ENCODE data around the gene JPH4.

JPH4 gene

GRCh38 chr14:23579739-23580138 is 1.1 kb upstream of the JPH4 start:
- no peak for DNase-seq (ENCODE audit: low read depth)
- TF ChIP-seq CTCF (conservative IDR thresholded peaks at IDR 0.05; ENCODE audit: control insufficient read depth, insufficient read depth, low read depth, low read length): no peak
- no peak overlapping the region for H3K4me3 ChIP-seq (ENCODE audit: control insufficient read depth, low read depth, low read length)

DNA sequence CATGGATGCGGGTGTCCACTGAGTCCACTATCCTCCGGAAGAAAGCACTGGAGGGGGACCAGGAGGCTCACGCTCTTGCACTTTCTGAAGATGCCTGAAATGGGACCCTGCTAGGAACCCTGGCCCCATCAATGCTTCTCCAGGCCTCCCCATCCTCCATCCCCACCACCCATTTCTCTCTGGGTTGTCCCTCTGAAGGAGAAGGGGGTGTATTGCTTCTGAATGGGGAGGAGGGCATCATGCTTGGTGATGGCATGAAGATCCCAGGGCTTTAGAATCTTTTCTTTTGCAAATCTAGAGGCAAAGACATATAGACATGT is 681 bp upstream of the JPH4 start:
- no peak for TF ChIP-seq CTCF (conservative IDR thresholded peaks at IDR 0.05; ENCODE audit: control insufficient read depth, insufficient read depth, low read depth, low read length)
- DNase-seq (ENCODE audit: low read depth): no peak
- no peak overlapping the region for H3K4me3 ChIP-seq (ENCODE audit: control insufficient read depth, low read depth, low read length)

GRCh38 chr14:23577710-23578392 is 739 bp downstream of the JPH4 start:
- H3K4me3 ChIP-seq (ENCODE audit: control insufficient read depth, low read depth, low read length): no peak overlapping the region
- no peak for DNase-seq (ENCODE audit: low read depth)
- TF ChIP-seq CTCF (conservative IDR thresholded peaks at IDR 0.05; ENCODE audit: control insufficient read depth, insufficient read depth, low read depth, low read length): no peak

DNA sequence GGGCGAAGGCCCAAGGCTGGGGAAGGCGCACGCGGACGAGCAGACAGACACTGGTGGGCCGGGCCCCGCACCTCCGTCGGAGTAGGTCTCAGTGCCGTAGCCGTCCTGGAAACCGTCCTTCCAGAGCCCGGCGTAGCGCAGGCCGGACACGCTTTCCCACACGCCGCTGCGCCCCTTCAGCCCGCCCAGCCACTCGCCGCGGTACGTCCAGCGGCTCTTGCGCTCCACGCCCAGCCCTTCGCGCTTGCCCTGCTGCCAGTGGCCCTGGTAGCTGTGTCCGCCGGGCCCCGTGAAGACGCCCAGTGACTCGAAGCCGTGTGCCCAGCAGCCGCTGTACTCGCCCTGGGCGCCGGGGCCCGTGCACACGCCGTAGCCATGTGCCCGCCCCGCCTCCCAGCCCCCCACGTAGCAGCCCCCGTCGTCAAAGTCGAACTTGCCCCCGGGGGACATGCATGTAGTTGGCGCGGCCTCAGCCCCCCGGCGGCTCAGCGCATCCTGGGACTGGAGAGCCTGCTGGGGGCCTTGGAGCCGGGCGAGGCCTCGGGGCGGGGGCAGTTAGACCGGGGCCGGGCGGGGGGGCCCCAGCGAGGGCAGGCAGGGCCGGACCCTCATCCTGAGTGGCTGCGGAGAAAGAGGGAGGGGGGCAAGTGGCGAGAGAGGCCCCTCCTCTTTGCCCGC is 1.4 kb downstream of the JPH4 start:
- DNase-seq (ENCODE audit: low read depth): no peak
- H3K4me3 ChIP-seq (ENCODE audit: control insufficient read depth, low read depth, low read length): no peak overlapping the region
- no peak for TF ChIP-seq CTCF (conservative IDR thresholded peaks at IDR 0.05; ENCODE audit: control insufficient read depth, insufficient read depth, low read depth, low read length)

- DNase-seq (ENCODE audit: low read depth): no peak
- no peak for TF ChIP-seq CTCF (conservative IDR thresholded peaks at IDR 0.05; ENCODE audit: control insufficient read depth, insufficient read depth, low read depth, low read length)
- H3K4me3 ChIP-seq (ENCODE audit: control insufficient read depth, low read depth, low read length): no peak overlapping the region
Observed at GRCh38 chr14:23573384-23574015, 5.1 kb downstream of the JPH4 start.

DNA sequence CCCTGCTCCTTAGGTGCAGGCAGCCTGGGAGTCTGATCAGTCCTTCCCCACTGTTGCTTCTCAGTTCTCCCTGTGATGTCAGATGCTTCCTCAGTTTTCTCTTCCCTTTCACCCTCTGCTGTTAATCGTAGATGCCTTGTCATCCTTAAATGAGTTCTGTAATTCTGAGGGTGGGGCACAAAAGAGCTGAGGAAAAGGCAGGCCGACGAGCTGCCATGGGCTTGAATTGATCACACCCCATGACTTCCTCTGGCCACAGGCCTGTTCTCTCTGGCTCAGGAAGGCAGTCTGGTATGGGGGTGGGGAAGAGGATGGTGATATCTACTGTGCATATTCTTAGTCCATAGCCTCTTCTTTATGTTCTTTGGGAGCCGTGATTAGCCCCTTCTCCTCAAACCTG is 5.8 kb downstream of the JPH4 start:
- no peak for DNase-seq (ENCODE audit: low read depth)
- TF ChIP-seq CTCF (conservative IDR thresholded peaks at IDR 0.05; ENCODE audit: control insufficient read depth, insufficient read depth, low read depth, low read length): no peak
- no peak overlapping the region for H3K4me3 ChIP-seq (ENCODE audit: control insufficient read depth, low read depth, low read length)
